GM12864 (cell line): ENCODE results near the gene COPS4.
A peak's percentile ranks its signal among the peaks of the same experiment; 100 is the strongest.
"Not testable (repeated sequence)": the region's sequence is repeated elsewhere in the genome, so short reads cannot be mapped to it uniquely, and the experiment has no call there.

Experiments
- DNase-seq: peaks from one replicate; pipeline ENCODE4 v3.0.0-alpha.2; 2011; ENCODE audit warnings: low read depth
- H3K4me3 ChIP-seq: 2 replicates; pipeline ENCODE4 v1.5.1; 2011; ENCODE audit warnings: mild to moderate bottlenecking, low read depth, low read length, control low read depth
- CTCF ChIP-seq: IDR thresholded peaks from 2 replicates; pipeline ENCODE4 v1.5.1; 2011; ENCODE audit warnings: low read depth, mild to moderate bottlenecking, moderate library complexity, low read length, control low read depth, inconsistent platforms; ENCODE audit errors: missing control alignments

Gene COPS4

GRCh38 chr4:83034630-83035494 lies at the start of gene COPS4:
Gene COPS4 (plus strand): TSS chr4:83035183. CDS start chr4:83035225, 42 bp downstream.
- H3K4me3 ChIP-seq = peak within 1 kb of the TSS; percentile 80
- TF ChIP-seq CTCF = no peak

GRCh38 chr4:82987519-82987918 lies 47.5 kb upstream of the COPS4 start:
- not testable (repeated sequence) for DNase-seq, H3K4me3 ChIP-seq

More at GRCh38 chr4:83034630-83035494, at the start of gene COPS4:
- DNase-seq = peak; percentile 100

- no peak for DNase-seq
- no peak overlapping the region for H3K4me3 ChIP-seq
- TF ChIP-seq CTCF = no peak
Measured at GRCh38 chr4:82988323-82988832, 46.6 kb upstream of the COPS4 start.

- DNase-seq = no peak
- peak overlapping the region; percentile 8; the same call in 1 of the 2 replicates for H3K4me3 ChIP-seq
- no peak for TF ChIP-seq CTCF
Measured at GRCh38 chr4:82989575-82990429, 45.2 kb upstream of the COPS4 start.

- no peak for DNase-seq
- no peak for TF ChIP-seq CTCF
- no peak overlapping the region for H3K4me3 ChIP-seq
Measured at GRCh38 chr4:82994834-82995233, 40.1 kb upstream of the COPS4 start.

GRCh38 chr4:82998898-82999297 lies 36.1 kb upstream of the COPS4 start:
- TF ChIP-seq CTCF = no peak
- no peak overlapping the region for H3K4me3 ChIP-seq
- no peak for DNase-seq

- no peak for DNase-seq
- no peak overlapping the region for H3K4me3 ChIP-seq
- TF ChIP-seq CTCF = no peak
Measured at GRCh38 chr4:83002329-83002728, 32.7 kb upstream of the COPS4 start.

- H3K4me3 ChIP-seq, DNase-seq: not testable (repeated sequence)
Measured at GRCh38 chr4:83003044-83003791, 31.8 kb upstream of the COPS4 start.
